GM11168 (cell line): ENCODE data around the gene SLC6A12.

ENCODE experiments used
- in situ Hi-C: fragments of 300-500 bp; cut with MboI; formaldehyde crosslinking; loops from one replicate; pipeline ENCODE4 v1.12.0; 2022; ENCODE audit warnings: low sequenced_read_pairs; ENCODE audit not compliant: unreplicated experiment

SLC6A12 gene

DNA sequence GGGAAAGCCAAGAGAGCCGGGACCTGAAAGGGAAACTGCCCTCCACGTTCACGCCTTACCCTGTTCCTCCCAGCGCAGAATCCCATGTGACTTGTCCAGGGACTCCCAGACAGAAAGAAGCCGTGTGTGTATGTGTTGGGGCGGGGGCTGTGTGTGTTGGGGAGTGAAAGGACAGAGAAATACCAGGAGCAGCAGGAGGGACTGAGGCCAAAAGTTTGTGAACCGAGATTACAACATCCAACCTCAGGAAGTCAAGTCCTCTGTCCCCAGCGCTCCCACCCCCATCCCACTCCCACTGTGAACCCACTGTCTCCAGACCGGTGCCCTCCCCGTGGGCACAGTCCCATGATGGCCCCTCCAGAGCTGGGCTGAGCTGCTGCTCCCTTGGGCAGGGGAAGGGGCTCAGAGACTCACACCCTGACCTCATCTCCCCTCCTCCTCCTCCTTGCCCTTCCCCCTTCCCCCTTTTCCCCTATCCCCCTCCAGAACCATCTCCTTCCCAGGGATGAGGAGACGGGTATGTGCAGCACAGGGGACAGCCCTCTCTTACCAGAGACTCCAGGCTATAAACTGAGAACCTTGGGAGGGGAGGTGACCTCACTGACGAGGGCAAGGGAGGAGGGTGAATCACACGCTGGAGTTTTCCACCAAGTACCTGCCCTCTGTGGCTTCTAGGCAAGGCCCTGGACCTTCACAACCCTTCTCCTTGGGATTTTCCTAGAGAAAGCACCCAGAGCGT lies at the start of gene SLC6A12:
Gene SLC6A12 (minus strand): TSS at position 155 of the 739 bp plus-strand sequence. CDS start 4,171 bp downstream, outside the sequence.
- in situ Hi-C loops = no loop called here

DNA sequence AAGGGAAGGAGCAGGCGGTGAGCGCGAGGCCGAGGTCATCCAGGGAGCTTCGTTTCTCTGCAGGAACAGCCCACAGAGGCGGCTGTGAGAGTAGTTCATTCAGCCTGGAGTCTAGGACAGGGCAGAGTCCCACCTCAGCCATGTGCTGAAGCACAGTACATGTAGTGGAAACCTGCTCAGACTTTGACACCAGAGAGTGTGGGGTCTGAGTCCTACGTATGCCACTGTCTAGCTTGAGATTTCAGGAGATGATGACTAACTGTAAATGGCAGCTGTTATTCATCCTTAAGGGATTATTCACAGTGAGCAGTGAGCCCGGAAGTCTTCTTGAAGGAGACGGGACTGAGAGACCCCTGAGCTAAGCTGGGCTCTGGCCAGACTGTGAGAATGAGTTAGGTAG lies 49.6 kb upstream of the SLC6A12 start:
- in situ Hi-C loops = no loop called here

DNA sequence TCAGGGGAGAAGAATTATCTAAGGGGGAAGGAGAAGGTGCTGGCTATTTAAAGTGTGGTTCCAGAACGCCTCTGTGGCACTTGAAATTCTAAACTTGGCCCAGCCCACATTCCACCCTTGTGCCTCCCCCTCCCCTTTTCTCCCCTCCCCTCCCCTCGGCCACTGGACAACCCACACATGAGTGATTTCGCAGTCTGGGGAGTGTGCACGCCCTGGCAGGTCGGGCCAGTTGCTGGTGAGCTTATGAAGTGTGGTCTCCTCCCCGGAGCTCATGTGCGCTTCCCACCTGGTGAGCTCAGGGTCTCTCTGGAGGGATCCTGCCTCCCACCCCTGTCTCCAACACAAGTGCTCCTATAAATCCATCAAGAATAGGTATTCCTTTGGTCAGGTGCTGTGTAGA lies 48.9 kb upstream of the SLC6A12 start, which contains the start of gene SLC6A13:
Gene SLC6A13 (minus strand): TSS at position 20 of the 400 bp plus-strand sequence. CDS start 2,784 bp downstream, outside the sequence.
- in situ Hi-C loops = no loop called here

DNA sequence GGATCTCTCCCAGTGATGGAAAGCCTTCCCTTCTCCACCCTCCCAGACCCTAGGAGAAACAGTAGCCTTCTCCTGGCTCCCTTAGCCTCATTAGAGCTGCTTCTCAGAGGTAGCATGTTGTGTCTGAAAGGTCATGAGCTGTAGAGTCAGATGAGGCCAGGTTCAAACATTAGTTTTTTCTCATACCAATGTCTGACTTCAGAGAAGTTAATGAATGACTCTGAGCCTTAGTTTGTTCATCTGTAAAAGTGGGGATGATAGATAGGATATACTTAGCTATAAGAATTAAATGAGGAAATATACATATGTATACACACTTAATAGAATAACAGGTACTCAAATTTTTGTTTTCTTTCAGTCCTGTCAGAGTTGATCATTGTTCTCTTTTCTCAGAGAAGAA lies 48.2 kb upstream of the SLC6A12 start:
- in situ Hi-C loops = no loop called here

DNA sequence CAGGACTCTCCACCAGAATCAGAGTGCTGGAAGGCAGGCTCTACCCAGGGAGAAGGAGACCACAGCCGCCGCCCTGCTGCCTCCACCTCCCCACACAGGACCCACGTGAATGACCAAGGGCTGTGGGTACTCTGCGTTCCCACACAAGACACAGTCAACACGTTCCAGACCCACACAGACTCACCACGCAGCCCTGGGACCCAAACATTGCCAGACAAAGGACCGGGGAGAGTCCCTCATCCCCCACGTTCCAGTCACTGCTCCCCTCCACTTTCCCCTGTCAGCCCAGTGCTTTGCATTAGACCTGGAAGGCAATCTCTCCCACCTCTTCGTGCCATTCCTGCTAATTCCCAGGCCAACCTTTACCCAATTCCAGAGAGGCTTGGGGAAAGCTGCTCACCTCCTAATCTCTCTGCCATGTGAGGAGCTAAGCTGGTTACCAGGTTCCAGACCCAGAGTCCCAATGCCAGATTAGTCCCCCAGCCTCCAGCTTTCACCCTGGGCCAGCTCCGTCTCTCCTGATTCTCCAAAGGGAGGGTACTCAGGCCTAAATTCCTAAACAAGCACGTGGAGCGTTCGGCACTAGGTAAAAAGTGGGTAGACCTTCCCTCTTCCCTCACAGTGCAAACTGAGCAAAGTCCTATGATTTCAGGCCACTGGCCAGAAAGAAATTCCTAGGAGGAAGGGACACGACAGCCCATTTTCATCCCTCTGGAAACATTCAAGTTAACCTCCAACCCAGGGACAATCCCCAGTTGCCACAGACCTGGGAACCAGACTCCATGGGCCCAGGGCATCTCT lies 43.8 kb upstream of the SLC6A12 start:
- in situ Hi-C loops = no loop called here

DNA sequence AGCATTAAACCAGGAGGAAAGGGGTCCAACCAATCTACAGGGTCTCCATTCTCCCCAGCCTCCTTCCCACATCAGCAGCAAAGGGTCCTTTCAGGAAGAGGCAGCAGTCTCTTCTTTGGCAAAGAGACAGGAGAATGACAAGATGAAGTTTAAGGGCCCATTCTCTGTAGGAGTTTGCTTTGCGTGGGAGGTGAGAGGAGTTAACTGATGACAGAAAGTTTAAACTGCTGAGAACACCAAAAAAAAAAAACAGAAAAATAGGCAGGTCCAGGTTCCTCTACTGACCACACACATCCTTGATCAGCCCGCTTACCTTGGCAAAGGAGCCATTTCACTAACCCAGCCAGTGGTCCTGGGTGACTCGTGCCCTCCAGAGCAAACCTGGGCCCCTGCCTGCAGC lies 43.0 kb upstream of the SLC6A12 start:
- in situ Hi-C loops = no loop called here

DNA sequence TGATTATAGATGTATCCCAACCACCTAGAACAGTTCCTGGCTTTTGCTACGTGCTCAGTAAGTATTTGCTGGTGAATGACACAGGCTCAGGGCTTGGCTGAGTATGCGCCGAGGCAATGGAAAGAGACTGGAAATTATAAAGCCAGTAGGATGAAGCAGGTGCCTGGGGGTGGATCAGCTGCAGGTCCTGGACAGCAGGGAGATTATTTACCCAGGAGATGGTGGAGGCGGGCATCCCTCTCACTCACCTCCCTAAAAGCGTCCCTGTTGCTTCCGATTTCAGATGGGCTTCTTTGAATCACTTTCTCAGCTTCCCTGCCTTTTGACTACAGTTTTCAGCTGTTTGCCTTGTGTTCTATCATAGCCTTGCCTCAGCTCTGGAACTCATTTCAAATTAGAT lies 42.3 kb upstream of the SLC6A12 start:
- in situ Hi-C loops = no loop called here

DNA sequence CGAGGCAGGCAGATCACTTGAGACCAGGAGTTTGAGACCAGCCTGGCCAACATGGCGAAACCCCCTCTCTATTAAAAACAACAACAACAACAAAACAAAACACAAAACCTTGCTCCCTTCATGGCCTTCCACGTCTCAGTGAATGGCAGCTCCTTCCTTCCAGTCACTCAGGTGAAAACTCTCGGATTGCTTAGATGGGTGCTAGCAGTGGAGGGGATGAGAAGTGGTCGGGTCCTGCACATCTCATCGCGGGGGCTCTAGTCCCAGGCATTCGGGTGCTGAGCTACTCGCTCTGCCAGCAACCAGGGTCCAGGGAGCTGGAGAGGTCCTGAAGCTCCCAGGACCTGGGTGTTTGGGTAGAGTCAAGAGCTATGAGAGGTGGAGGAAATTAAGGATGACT lies 41.0 kb upstream of the SLC6A12 start:
- in situ Hi-C loops = no loop called here

DNA sequence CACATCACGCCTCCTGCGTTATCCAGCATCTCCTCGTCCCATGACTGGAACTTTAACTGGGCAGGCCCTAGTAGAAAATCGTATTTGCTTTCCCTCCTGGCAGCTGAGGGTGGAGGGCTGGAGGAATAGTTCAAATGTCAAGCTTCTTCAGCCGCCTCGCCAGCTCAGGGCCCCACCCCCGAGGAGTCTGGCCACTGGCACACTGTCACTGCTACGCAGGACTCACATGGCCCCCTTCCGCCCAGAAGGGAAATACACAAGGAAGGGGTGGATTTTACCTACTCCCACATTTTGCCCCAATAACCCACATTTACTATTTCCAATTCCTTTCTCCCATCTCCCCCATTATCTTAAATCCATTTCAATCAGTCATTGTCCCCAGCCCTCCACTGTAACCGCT lies 40.1 kb upstream of the SLC6A12 start:
- in situ Hi-C loops = no loop called here

DNA sequence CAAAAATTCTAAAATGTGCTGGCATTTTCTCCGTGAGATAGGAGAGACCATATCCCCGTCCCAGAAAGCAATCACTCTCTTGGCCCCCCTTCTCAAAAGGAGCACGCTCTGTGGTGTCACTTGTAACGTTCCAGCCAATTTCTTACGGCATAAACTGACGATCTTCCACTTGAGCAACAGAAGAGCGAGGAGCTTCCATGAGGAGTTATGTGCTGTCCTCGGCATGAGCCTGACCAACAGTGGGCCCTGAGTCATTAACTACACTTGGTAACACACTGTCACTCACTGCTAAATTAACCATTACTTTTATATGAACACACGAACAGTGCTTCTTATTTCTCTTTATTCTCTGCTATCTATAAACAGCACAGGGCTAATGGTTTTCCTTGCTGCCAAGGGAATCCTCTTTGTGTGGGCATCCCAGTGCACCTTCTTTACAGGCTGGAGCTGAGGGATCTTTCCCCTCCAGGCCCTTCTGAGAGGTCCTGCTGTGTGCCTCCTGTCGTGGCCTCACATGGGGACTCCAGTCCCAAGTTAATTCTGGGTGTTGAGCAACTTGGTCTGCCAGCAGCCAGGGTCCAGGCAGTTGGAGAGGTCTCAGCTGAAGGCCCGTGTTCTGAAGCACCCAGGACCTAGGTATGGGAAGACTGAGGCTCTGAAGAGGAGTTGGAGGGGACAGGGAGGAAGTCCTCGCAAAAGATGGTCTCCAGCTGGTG lies 39.3 kb upstream of the SLC6A12 start:
- in situ Hi-C loops = no loop called here

DNA sequence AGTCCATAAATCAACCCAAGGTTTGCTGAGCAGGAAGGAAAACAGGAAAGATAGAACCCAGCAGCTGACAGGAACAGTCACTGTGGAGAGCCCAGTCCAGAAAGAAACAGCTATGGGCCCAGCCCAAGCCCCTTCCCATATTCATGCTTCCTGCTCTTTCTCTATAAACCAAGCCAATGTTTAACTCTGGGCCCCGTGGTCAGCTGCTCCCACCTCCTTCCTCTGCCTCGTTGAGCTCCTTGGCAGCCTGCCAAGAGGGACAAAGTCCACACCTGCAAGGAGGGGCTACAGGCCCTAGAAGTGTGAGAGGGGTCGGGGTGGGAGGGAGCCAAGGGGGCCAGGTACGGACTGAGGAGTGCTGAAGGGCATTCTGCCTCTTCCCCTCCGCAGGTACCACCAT lies 38.7 kb upstream of the SLC6A12 start:
- in situ Hi-C loops = no loop called here

DNA sequence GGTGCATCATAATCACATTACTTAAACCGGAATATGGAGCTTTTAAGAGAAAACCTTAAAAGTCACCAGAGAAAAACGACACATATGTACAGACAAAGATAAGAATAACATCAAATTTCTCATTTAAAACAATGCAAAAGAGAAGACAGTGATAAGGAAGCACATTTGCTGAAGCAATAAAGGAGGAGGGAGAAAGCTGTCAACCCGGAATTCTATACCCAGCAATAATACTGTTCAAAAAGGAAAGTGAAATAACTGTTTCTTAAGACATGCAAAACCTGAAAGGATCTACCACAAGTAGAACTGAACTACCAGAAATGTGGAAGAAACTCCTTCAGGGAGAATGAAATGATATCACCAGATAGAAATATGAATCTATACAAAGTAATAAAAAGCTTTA lies 33.3 kb upstream of the SLC6A12 start:
- in situ Hi-C loops = no loop called here

DNA sequence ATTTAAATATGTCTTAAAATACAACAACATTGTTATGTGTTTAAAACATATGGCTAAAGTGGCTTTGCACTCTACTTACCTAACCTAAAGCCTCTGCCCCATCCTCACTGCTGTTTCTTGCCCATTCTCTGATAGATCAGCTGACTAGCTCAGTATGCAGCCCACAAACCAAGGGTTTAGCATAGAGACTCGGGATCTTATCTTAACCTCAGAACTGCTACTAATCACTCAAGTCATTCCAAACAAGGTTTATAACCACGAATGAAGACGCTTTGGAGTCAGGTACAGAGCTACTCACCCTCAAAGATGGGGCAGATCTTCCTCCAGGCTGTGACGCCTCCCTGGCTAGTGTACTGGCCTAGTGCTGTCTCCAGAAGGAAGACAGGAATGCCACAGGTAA lies 29.4 kb upstream of the SLC6A12 start:
- in situ Hi-C loops = no loop called here

DNA sequence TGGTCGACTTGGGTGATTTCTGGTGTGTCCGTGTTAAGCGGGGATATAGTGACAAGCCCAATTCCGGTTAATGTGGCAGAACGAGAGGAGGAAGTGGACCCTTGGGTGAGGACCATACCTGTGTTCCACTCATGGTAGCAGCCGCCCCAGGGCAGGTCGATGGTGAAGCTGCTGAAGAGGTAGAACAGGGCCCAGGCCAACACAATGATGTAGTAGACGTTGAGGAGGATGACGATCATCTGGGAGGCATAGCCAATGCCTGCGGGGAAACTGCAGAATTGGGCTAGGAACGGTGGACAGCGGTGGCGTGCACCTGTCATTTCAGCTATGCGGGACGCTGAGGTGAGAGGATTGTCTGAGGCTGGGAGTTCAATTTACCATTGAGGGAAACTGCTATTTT lies 28.5 kb upstream of the SLC6A12 start:
- in situ Hi-C loops = no loop called here

DNA sequence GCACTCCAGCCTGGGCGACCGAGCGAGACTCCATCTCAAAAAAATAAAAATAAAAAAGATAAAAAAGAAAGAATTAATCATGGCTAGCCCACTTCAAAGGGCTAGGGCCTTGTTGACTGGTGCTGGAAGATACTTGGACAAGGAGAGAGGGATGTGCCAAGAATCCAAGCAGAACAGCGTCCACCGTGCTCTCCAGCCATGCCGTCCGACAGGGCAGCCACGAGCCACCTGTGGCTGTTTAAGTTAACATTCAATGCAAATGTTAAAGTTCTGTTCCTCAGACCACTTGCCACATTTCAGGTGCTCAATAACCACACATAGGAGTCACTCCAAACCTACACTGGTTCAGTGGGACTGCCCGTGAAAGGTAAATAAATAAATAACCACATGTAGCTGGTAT lies 27.3 kb upstream of the SLC6A12 start:
- in situ Hi-C loops = no loop called here

DNA sequence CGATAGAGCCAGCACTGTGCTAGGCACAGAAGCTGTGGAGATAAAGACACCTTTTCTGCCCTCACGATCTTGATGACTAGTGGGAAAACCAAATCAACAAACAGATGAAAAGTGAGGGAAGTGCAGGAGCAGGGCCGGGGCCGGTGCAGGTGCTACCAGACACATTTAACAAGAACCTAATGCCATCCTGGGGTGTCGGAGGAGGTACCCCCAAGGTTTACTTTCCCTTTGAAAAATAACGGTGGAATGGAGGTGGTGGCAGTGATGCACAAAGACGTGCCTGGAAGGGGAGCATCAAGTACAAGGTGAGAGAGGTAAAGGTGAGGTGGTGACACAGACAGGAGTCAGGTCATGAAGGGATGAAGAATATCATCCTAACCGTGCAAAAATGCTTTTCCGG lies 26.6 kb upstream of the SLC6A12 start:
- in situ Hi-C loops = no loop called here

DNA sequence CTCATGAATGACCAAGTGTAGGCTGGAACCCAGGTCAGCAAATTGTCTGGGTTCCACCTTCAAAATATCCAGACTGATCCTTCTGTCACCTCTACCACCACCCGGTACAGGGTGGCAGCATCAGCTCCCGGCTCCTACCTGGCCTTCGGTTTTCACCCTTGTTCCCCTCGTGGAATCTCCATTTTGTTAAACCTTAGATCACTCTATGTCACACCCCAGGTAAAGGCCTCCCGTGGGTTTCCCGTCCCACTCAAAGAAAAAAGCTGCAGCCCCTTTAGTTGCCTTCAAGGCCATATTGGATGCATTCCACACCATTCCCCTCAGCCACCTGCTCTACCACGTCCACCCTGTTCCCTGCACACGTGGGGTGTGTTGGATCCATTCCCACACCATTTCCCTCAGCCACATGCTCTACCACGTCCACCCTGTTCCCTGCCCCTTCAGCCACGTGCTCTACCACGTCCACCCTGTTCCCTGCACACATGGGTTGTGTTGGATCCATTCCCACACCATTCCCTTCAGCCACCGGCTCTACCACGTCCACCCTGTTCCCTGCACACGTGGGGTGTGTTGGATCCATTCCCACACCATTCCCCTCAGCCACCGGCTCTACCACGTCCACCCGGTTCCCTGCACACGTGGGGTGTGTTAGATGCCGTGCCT lies 24.9 kb upstream of the SLC6A12 start:
- in situ Hi-C loops = no loop called here

DNA sequence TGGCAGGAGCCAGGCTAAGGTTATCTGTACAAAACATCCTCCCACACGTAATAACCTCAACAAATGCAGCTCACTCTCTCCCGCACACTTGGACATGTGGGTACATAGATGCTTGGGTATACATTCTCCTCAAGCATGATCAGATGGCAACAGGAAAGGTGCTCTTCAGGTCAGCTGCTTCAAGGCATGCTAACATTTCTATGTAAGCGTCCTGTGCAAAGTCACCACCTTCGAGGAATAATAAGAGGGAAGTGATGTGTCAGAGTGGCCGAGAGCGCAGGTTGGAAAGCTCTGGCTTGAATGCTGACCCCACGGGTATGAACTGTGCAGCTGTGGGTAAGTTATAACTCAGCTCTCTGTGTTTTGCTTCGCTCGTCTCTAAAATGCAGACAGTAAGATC lies 24.2 kb upstream of the SLC6A12 start:
- in situ Hi-C loops = no loop called here

DNA sequence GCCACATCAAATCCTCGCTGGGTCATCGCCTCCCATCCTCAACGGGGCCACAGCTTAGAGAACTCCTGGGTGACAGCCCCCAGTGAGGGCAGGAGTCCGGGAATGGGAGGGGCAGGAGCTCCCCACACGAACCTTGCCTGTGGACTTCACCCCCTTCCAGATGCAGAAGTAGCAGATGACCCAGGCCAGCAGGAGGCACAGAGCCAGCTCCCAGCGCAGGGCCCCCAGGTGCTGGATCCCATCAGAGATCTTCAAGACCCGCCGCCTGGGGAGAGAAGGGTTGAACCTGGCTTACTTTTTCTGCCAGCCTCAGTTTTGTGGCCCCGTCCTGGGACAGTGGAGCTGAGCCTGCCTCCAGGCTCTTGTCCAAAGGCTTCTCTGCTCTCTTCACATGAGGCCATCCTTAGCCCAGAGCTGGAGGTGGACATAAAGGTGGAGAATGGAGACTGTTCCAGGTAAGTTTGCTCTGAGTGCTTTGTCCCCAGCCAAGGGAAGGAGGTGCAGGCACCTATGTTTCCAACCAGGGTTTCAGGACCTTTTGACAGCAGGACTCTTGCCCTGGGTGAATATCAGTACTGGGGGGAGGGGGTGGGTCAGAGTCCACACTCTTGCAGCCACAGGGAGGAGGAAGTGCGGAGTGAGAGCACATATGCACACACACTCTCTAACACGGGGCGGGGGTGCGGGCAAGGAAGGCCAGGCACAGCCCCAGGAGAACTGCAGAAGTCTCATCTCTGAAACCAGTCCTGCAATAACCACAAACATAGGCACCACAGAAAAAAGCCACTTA lies 23.3 kb upstream of the SLC6A12 start:
- in situ Hi-C loops = no loop called here

DNA sequence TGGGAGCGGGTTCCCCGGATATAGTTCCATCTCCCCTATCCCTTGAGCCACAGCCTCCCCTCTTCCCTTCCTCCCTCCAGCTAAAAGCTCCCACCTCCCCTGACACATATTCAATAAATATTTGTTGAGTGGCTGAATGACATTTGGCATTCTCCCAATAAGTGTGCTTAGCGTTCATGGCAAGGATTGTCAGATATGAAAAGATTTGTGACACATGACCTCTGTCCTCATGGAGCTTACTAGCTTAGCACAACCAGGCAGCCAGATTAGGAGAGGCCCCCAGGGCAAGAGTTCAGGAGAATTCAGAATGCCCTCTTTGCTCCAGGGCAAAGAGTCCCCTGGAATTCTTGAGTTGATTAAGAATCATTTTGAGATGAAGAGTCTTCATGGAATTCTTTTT lies 22.5 kb upstream of the SLC6A12 start:
- in situ Hi-C loops = no loop called here
